ENCODE measurements around the gene CCNL1. TPM values are rescaled to one million over a fixed set of nuclear protein-coding genes. Genes with fewer than 3 reads are reported as not detected.

Gene CCNL1
- total and polyA plus RNA-seq, 2 of the 8 experiments (the other 6 are each of a cell fraction or from before 2014, with no cell fraction given): 64.5 to 68.6 TPM

DNA sequence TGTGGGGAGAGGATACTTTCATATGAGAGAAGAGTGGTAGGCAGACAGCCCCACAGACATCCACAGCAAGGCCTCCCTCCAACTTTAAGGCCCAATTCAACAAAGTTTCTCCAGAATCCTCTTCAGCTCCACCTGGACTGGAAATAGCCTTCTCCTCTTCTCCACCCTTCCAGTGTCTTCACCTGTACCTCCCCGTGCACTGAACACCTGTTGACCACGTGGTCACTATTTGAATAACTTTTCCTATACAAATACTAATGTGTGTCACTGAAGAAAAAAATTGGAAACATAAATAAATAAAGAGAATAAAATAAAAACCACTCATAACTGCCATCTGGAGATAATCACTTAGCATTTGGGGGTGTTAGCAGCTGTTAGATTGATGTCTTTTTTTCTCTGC is 52.9 kb downstream of the CCNL1 start:
- FAIRE-seq (no peak), DNase-seq (ENCODE audit: low read depth in 1 of 2, low spot score in 2 of 2) (no peak)
- CTCF ChIA-PET (ENCODE audit: partially characterized antibody): interaction anchor here (0.8 to 56.4 kb wide), 6 partner anchors 15 to 200 kb away, joined by 3 to 1014 read pairs (median 4); no protein-coding TSS in a partner anchor
- Histone ChIP-seq H4K8ac (ENCODE audit: extremely low read depth, insufficient read depth, low read length) (no peak overlapping the region), H3K36me3 (ENCODE audit: control insufficient read depth in 2 of 4, insufficient read depth in 4 of 4, low read length in 3 of 4) (no peaks in the 10 kb centered on the region), H4K20me1 (replicated peaks in 1 of 2; ENCODE audit: control insufficient read depth in 1 of 2, insufficient read depth in 2 of 2, low read length in 2 of 2) (no peaks in the 10 kb centered on the region), H3K4me1 (replicated peaks in 1 of 4; ENCODE audit: control insufficient read depth in 3 of 4, insufficient read depth in 4 of 4, low read length in 3 of 4) (peaks cover 0 to 9% (median 4%) of the 10 kb centered on the region in 4 experiments; a peak in 4 of 7 replicates), H2AK5ac (ENCODE audit: low read depth, low read length) (no peak overlapping the region), H2BK20ac (ENCODE audit: low read length) (no peak overlapping the region), H4K91ac (replicated peaks; ENCODE audit: insufficient read length, low read length) (no peak overlapping the region), H3K18ac (ENCODE audit: extremely low read depth, low read length) (no peak overlapping the region), H2BK12ac (ENCODE audit: low read depth, low read length) (no peak overlapping the region), H3K4me3 (ENCODE audit: extremely low read depth in 1 of 4, insufficient read depth in 2 of 4, low read depth in 3 of 4, low read length in 4 of 4) (no peak overlapping the region), H2BK120ac (replicated peaks; ENCODE audit: low read depth, low read length) (no peak overlapping the region), H3K27me3 (replicated peaks in 1 of 4; ENCODE audit: control insufficient read depth in 3 of 4, extremely low read depth in 1 of 4, insufficient read depth in 3 of 4, low read length in 3 of 4) (no peaks in the 10 kb centered on the region), H2BK15ac (ENCODE audit: low read length) (no peak overlapping the region), H3K4ac (replicated peaks; ENCODE audit: insufficient read length, low read depth, low read length) (no peak overlapping the region), H3K23me2 (ENCODE audit: low read depth, low read length) (no peaks in the 10 kb centered on the region), H3K27ac (ENCODE audit: low read depth, low read length) (no peak overlapping the region), H3K23ac (ENCODE audit: insufficient read length) (no peak overlapping the region), H3K9ac (replicated peaks in 1 of 4; ENCODE audit: extremely low read depth in 1 of 4, low read depth in 3 of 4, low read length in 3 of 4) (no peak overlapping the region), H2AFZ (ENCODE audit: low read length) (no peak overlapping the region), H2BK5ac (ENCODE audit: low read depth, low read length) (no peak overlapping the region), H3K79me2 (ENCODE audit: control insufficient read depth in 1 of 2, insufficient read depth in 2 of 2, low read length in 2 of 2) (no peaks in the 10 kb centered on the region), H3K9me3 (ENCODE audit: insufficient read depth in 2 of 2, low read depth in 1 of 2, low read length in 1 of 2) (no peaks in the 10 kb centered on the region), H3K79me1 (ENCODE audit: low read depth, low read length) (no peaks in the 10 kb centered on the region; the same call in 1 of the 2 replicates), H4K5ac (ENCODE audit: insufficient read length, low read depth, low read length) (no peak overlapping the region), H3K14ac (ENCODE audit: insufficient read length) (no peak overlapping the region), H3K4me2 (ENCODE audit: insufficient read depth in 1 of 2, low read depth in 2 of 2, low read length in 2 of 2) (no peak overlapping the region), H3K56ac (replicated peaks; ENCODE audit: insufficient read length, low read depth, low read length) (no peak overlapping the region)
- POLR2A ChIA-PET (ENCODE audit: partially characterized antibody): no interaction called here
- no peak for TF ChIP-seq KDM1A (IDR thresholded peaks at IDR 0.05; ENCODE audit: borderline replicate concordance, low read length)
- no peak for TF ChIP-seq POLR2AphosphoS5 (IDR thresholded peaks at IDR 0.05; ENCODE audit: low read depth, low read length)
- TF ChIP-seq SRF (IDR thresholded peaks at IDR 0.05; ENCODE audit: low read depth, low read length): no peak
- TF ChIP-seq, protein P1, sequence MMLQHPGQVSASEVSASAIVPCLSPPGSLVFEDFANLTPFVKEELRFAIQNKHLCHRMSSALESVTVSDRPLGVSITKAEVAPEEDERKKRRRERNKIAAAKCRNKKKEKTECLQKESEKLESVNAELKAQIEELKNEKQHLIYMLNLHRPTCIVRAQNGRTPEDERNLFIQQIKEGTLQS (IDR thresholded peaks at IDR 0.05; ENCODE audit: insufficient read depth, low read depth, low read length): no peak
- no peak for TF ChIP-seq SP4 (IDR thresholded peaks at IDR 0.05; ENCODE audit: low read length)
- no peak for TF ChIP-seq SP1 (IDR thresholded peaks at IDR 0.05; ENCODE audit: low read depth, low read length)
- no peak for TF ChIP-seq TCF12 (IDR thresholded peaks at IDR 0.05; ENCODE audit: low read depth, low read length)
- TF ChIP-seq RFX5 (IDR thresholded peaks at IDR 0.05; ENCODE audit: borderline replicate concordance, low read depth, low read length): no peak
- TF ChIP-seq RXRA (IDR thresholded peaks at IDR 0.05; ENCODE audit: insufficient read depth, low read depth, low read length): no peak
- no peak for TF ChIP-seq SUZ12 (IDR thresholded peaks at IDR 0.05; ENCODE audit: low read length)
- no peak for TF ChIP-seq CBX8 (IDR thresholded peaks at IDR 0.05; ENCODE audit: borderline replicate concordance, low read depth, low read length)
- no peak for TF ChIP-seq RNF2 (IDR thresholded peaks at IDR 0.05; ENCODE audit: borderline replicate concordance, low read depth, low read length, missing control alignments, poor library complexity, severe bottlenecking)
- no peak for TF ChIP-seq KDM4A (IDR thresholded peaks at IDR 0.05; ENCODE audit: low read depth, low read length, severe bottlenecking)
- TF ChIP-seq EP300 (IDR thresholded peaks at IDR 0.05; ENCODE audit: borderline replicate concordance in 1 of 2, low read depth in 2 of 2, low read length in 2 of 2): no peak
- 75% methylated on average over 2 of the region's 2 CpGs; no CpG with 5 or more reads in 1 of the 2 experiments for WGBS, 2 experiments (ENCODE audit: extremely low coverage in 1 of 2, insufficient coverage in 1 of 2, insufficient read length in 1 of 2, insufficient replicate concordance in 2 of 2, low coverage in 1 of 2, low lambda C conversion rate in 2 of 2, missing lambda C conversion rate in 1 of 2)
